ENCODE data around the gene LY86. TPM values are rescaled to one million over a fixed set of nuclear protein-coding genes. Genes with fewer than 3 reads are reported as not detected.
"Not testable (repeated sequence)": the region's sequence is repeated elsewhere in the genome, so short reads cannot be mapped to it uniquely, and the experiment has no call there.

LY86 gene
- total RNA-seq, 1 donor from 2014 or later, result not detected

GRCh38 chr6:6609450-6609849, 20.9 kb downstream of the LY86 start:
- no peak for TF ChIP-seq CTCF (IDR thresholded peaks at IDR 0.05)

GRCh38 chr6:6610031-6610591, 21.6 kb downstream of the LY86 start:
- Histone ChIP-seq H3K36me3 (no peaks in the 10 kb centered on the region), H3K4me3 (no peak overlapping the region), H3K27me3 (no peaks in the 10 kb centered on the region), H3K4me1 (no peaks in the 10 kb centered on the region), H3K9me3 (no peaks in the 10 kb centered on the region), H3K27ac (no peak overlapping the region)
- no peak for DNase-seq (ENCODE audit: low spot score in 2 of 2)
- intact Hi-C loops (cut with DNase I), result no loop called here
- no peak for TF ChIP-seq CTCF (IDR thresholded peaks at IDR 0.05)

More at GRCh38 chr6:6609450-6609849, 20.9 kb downstream of the LY86 start:
- Histone ChIP-seq H3K27me3 (no peaks in the 10 kb centered on the region), H3K36me3 (no peaks in the 10 kb centered on the region), H3K4me1 (no peaks in the 10 kb centered on the region), H3K27ac (no peak overlapping the region), H3K9me3 (no peaks in the 10 kb centered on the region), H3K4me3 (no peak overlapping the region)
- DNase-seq (ENCODE audit: low spot score in 2 of 2), result no peak
- intact Hi-C loops (cut with DNase I), result no loop called here

- no peak for DNase-seq (ENCODE audit: low spot score in 2 of 2)
- no peaks in the 10 kb centered on the region for H3K27me3 ChIP-seq
- no peaks in the 10 kb centered on the region for H3K36me3 ChIP-seq
- H3K4me1 ChIP-seq, result no peaks in the 10 kb centered on the region
- no peaks in the 10 kb centered on the region for H3K9me3 ChIP-seq
- no peak for TF ChIP-seq CTCF (IDR thresholded peaks at IDR 0.05)
- H3K4me3 ChIP-seq, result no peak overlapping the region
- intact Hi-C loops (cut with DNase I), result no loop called here
- no peak overlapping the region for H3K27ac ChIP-seq
Measured at GRCh38 chr6:6611486-6611885, 23.0 kb downstream of the LY86 start.

GRCh38 chr6:6612308-6612707, 23.8 kb downstream of the LY86 start:
- TF ChIP-seq CTCF (IDR thresholded peaks at IDR 0.05), result no peak
- Histone ChIP-seq H3K9me3 (no peaks in the 10 kb centered on the region), H3K4me3 (no peak overlapping the region), H3K4me1 (no peaks in the 10 kb centered on the region), H3K27ac (no peak overlapping the region), H3K36me3 (no peaks in the 10 kb centered on the region), H3K27me3 (no peaks in the 10 kb centered on the region)
- no peak for DNase-seq (ENCODE audit: low spot score in 2 of 2)
- intact Hi-C loops (cut with DNase I), result no loop called here

- intact Hi-C loops (cut with DNase I); H3K9me3 ChIP-seq; H3K4me1 ChIP-seq; DNase-seq (ENCODE audit: low spot score in 2 of 2); H3K36me3 ChIP-seq; H3K27me3 ChIP-seq; H3K4me3 ChIP-seq; H3K27ac ChIP-seq: not testable (repeated sequence)
Measured at GRCh38 chr6:6613103-6613718, 24.7 kb downstream of the LY86 start.

- Histone ChIP-seq H3K4me1 (no peaks in the 10 kb centered on the region), H3K4me3 (no peak overlapping the region), H3K27ac (no peak overlapping the region), H3K9me3 (no peaks in the 10 kb centered on the region), H3K27me3 (no peaks in the 10 kb centered on the region), H3K36me3 (no peaks in the 10 kb centered on the region)
- DNase-seq (ENCODE audit: low spot score in 2 of 2), result no peak
- intact Hi-C loops (cut with DNase I), result no loop called here
- TF ChIP-seq CTCF (IDR thresholded peaks at IDR 0.05), result no peak
Measured at GRCh38 chr6:6614096-6614982, 25.8 kb downstream of the LY86 start.
